ENCODE measurements around the gene GRB7. TPM values are rescaled to one million over a fixed set of nuclear protein-coding genes. Genes with fewer than 3 reads are reported as not detected.
A peak's percentile ranks its signal among the peaks of the same experiment; 100 is the strongest.
"Not testable (repeated sequence)": the region's sequence is repeated elsewhere in the genome, so short reads cannot be mapped to it uniquely, and the experiment has no call there.

Gene GRB7
- total RNA-seq, 4 donors from 2014 or later = 0.41 to 0.70 TPM; not detected in 2

GRCh38 chr17:39717660-39718059 is 20.1 kb upstream of the GRB7 start:
- H3K36me3 ChIP-seq = peaks cover 0 to 4% of the 10 kb centered on the region in 2 donors
- peaks cover 12 to 13% of the 10 kb centered on the region in 2 donors for H3K4me1 ChIP-seq
- no peak for TF ChIP-seq CTCF (IDR thresholded peaks at IDR 0.05 in 4 of 5, conservative IDR thresholded peaks at IDR 0.05 in 1 of 5)
- no peak for TF ChIP-seq POLR2A (IDR thresholded peaks at IDR 0.05)
- H3K4me3 ChIP-seq = no peak overlapping the region
- H3K9me3 ChIP-seq = no peaks in the 10 kb centered on the region
- peak overlapping the region in 1 of 4 donors; percentile 14 for H3K27ac ChIP-seq
- in situ Hi-C loops (cut with MboI; ENCODE audit: low sequenced_read_pairs in 4 of 4) (no loop called here), intact Hi-C loops (cut with DNase I; ENCODE audit: low total_unique reads) (no loop called here)
- no peak for DNase-seq
- no peak for ATAC-seq
- H3K27me3 ChIP-seq = no peaks in the 10 kb centered on the region

GRCh38 chr17:39719563-39720355 is 18.0 kb upstream of the GRB7 start:
- TF ChIP-seq CTCF (IDR thresholded peaks at IDR 0.05 in 4 of 5, conservative IDR thresholded peaks at IDR 0.05 in 1 of 5) (no peak), POLR2A (IDR thresholded peaks at IDR 0.05) (no peak)
- Histone ChIP-seq H3K4me1 (peaks cover 12 to 13% of the 10 kb centered on the region in 2 donors), H3K27me3 (no peaks in the 10 kb centered on the region), H3K9me3 (no peaks in the 10 kb centered on the region), H3K36me3 (no peaks in the 10 kb centered on the region), H3K27ac (no peak overlapping the region), H3K4me3 (no peak overlapping the region)
- in situ Hi-C loops (cut with MboI; ENCODE audit: low sequenced_read_pairs in 4 of 4) (no loop called here), intact Hi-C loops (cut with DNase I; ENCODE audit: low total_unique reads) (no loop called here)
- DNase-seq = no peak
- ATAC-seq = no peak

GRCh38 chr17:39722104-39722503 is 15.6 kb upstream of the GRB7 start:
- Histone ChIP-seq H3K4me3 (no peak overlapping the region), H3K4me1 (peaks cover 2% of the 10 kb centered on the region in 2 donors), H3K36me3 (peaks cover 0 to 4% of the 10 kb centered on the region in 2 donors), H3K9me3 (no peaks in the 10 kb centered on the region), H3K27ac (no peak overlapping the region), H3K27me3 (no peaks in the 10 kb centered on the region)
- intact Hi-C loops (cut with DNase I; ENCODE audit: low total_unique reads) = no loop called here
- ATAC-seq = no peak
- in situ Hi-C loops (cut with MboI; ENCODE audit: low sequenced_read_pairs in 4 of 4) = no loop called here
- DNase-seq = no peak
- TF ChIP-seq POLR2A (IDR thresholded peaks at IDR 0.05) = no peak

GRCh38 chr17:39722965-39723848 is 14.5 kb upstream of the GRB7 start:
- TF ChIP-seq CTCF (IDR thresholded peaks at IDR 0.05 in 4 of 5, conservative IDR thresholded peaks at IDR 0.05 in 1 of 5) = no peak
- no peak for TF ChIP-seq POLR2A (IDR thresholded peaks at IDR 0.05)
- intact Hi-C loops (cut with DNase I; ENCODE audit: low total_unique reads) = no loop called here
- Histone ChIP-seq H3K27me3 (no peaks in the 10 kb centered on the region), H3K36me3 (peaks cover 0 to 15% of the 10 kb centered on the region in 2 donors), H3K27ac (no peak overlapping the region), H3K4me3 (no peak overlapping the region), H3K9me3 (no peaks in the 10 kb centered on the region), H3K4me1 (no peaks in the 10 kb centered on the region)
- in situ Hi-C loops (cut with MboI; ENCODE audit: low sequenced_read_pairs in 4 of 4) = no loop called here
- no peak for DNase-seq
- no peak for ATAC-seq

GRCh38 chr17:39724731-39725130 is 13.0 kb upstream of the GRB7 start:
- H3K9me3 ChIP-seq = no peaks in the 10 kb centered on the region
- H3K4me1 ChIP-seq = peaks cover 4 to 6% of the 10 kb centered on the region in 2 donors
- no peak overlapping the region for H3K27ac ChIP-seq
- ATAC-seq (no peak), DNase-seq (no peak)
- in situ Hi-C loops (cut with MboI; ENCODE audit: low sequenced_read_pairs in 4 of 4) (no loop called here), intact Hi-C loops (cut with DNase I; ENCODE audit: low total_unique reads) (no loop called here)
- TF ChIP-seq POLR2A (IDR thresholded peaks at IDR 0.05) (no peak), CTCF (IDR thresholded peaks at IDR 0.05 in 4 of 5, conservative IDR thresholded peaks at IDR 0.05 in 1 of 5) (no peak)
- no peak overlapping the region for H3K4me3 ChIP-seq
- H3K36me3 ChIP-seq = peaks cover 0 to 26% of the 10 kb centered on the region in 2 donors
- H3K27me3 ChIP-seq = no peaks in the 10 kb centered on the region

- in situ Hi-C loops (cut with MboI; ENCODE audit: low sequenced_read_pairs in 4 of 4); H3K9me3 ChIP-seq; H3K27ac ChIP-seq; intact Hi-C loops (cut with DNase I; ENCODE audit: low total_unique reads); H3K4me1 ChIP-seq; DNase-seq; H3K27me3 ChIP-seq; H3K4me3 ChIP-seq; ATAC-seq: not testable (repeated sequence)
- H3K36me3 ChIP-seq = peaks cover 0 to 26% of the 10 kb centered on the region in 2 donors
Measured at GRCh38 chr17:39725923-39726322, 11.8 kb upstream of the GRB7 start.
